GM19099 (cell line): ENCODE results near the gene C2CD2.

Experiments used
- POLR2A ChIP-seq: IDR thresholded peaks from 3 replicates; pipeline ENCODE4 v1.6.1; 2011; ENCODE audit warnings: low read depth; ENCODE audit not compliant: insufficient read length; ENCODE audit errors: extremely low read depth

C2CD2 gene

GRCh38 chr21:41865002-41865777, 88.6 kb downstream of the C2CD2 start:
- no peak for TF ChIP-seq POLR2A

GRCh38 chr21:41864311-41865001, 89.4 kb downstream of the C2CD2 start:
- TF ChIP-seq POLR2A: peak; percentile 34

GRCh38 chr21:41863439-41863740, 90.4 kb downstream of the C2CD2 start:
- no peak for TF ChIP-seq POLR2A

GRCh38 chr21:41861987-41862386, 91.8 kb downstream of the C2CD2 start:
- no peak for TF ChIP-seq POLR2A

GRCh38 chr21:41861255-41861654, 92.6 kb downstream of the C2CD2 start:
- no peak for TF ChIP-seq POLR2A

GRCh38 chr21:41859297-41859980, 94.4 kb downstream of the C2CD2 start:
- no peak for TF ChIP-seq POLR2A

GRCh38 chr21:41858466-41859296, 95.1 kb downstream of the C2CD2 start:
- no peak for TF ChIP-seq POLR2A

GRCh38 chr21:41857771-41858300, 96.0 kb downstream of the C2CD2 start:
- TF ChIP-seq POLR2A: no peak

GRCh38 chr21:41856572-41856971, 97.2 kb downstream of the C2CD2 start:
- TF ChIP-seq POLR2A: no peak

- TF ChIP-seq POLR2A: no peak
Observed at GRCh38 chr21:41854426-41854995, 99.3 kb downstream of the C2CD2 start.

GRCh38 chr21:41852929-41853320, 100.9 kb downstream of the C2CD2 start:
- TF ChIP-seq POLR2A: no peak

GRCh38 chr21:41852151-41852928, 101.5 kb downstream of the C2CD2 start:
- no peak for TF ChIP-seq POLR2A

GRCh38 chr21:41851090-41851790, 102.6 kb downstream of the C2CD2 start:
- TF ChIP-seq POLR2A: no peak
